ENCODE measurements around the gene DENND5A. TPM values are rescaled to one million over a fixed set of nuclear protein-coding genes. Genes with fewer than 3 reads are reported as not detected.
A peak's percentile ranks its signal among the peaks of the same experiment; 100 is the strongest.

The DENND5A gene
- total and polyA plus RNA-seq, 9 of the 15 experiments (the other 6 are each of a cell fraction or from before 2014, with no cell fraction given): 11.7 to 130 (median 46.3) TPM

DNA sequence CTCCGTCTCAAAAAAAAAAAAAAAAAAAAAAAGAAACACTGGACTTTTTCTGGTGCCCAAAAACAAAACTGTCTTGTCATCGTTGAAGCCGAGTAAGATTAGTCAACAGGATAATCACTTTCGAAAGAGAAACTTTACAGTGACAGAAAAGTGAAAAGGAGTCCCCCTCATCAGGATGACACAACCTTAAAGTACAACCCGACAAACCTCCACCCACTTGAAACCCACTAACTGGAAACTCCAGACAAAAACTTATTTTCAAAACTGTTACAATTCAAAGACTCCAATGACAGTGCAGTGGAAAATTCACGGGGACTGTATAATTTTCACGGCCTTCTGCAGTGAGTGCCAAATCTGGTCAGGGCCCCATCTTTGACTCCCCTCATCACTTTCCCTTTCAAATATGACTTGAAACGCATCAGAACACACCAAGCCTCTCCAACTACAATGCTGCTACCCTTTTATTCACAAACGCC is 1.3 kb downstream of the DENND5A start:
- FAIRE-seq: peak; percentile 52
- peak in 2 of 4 experiments; percentile 40 to 52 for DNase-seq (ENCODE audit: extremely low read depth in 1 of 4, low spot score in 3 of 4)
- CTCF ChIA-PET (ENCODE audit: low intra/inter-chr PET ratio): no interaction called here
- Histone ChIP-seq H3K79me2 (ENCODE audit: control insufficient read depth, insufficient read depth, low read length) (peaks cover 58% of the 10 kb centered on the region), H3K9me3 (replicated peaks; ENCODE audit: control insufficient read depth, insufficient read depth, low read depth, low read length) (no peaks in the 10 kb centered on the region), H3K9me1 (ENCODE audit: control insufficient read depth, insufficient read depth, low read length) (no peaks in the 10 kb centered on the region), H3K36me3 (ENCODE audit: control insufficient read depth, insufficient read depth, low read length) (no peaks in the 10 kb centered on the region), H3K27me3 (ENCODE audit: control insufficient read depth in 2 of 2, insufficient read depth in 2 of 2, low read length in 2 of 2) (no peaks in the 10 kb centered on the region), H3K27ac (ENCODE audit: extremely low read depth, low read depth, low read length) (peak overlapping the region; percentile 95), H3K4me3 (peak overlapping the region; percentile 93), H3K4me1 (replicated peaks in 1 of 2; ENCODE audit: control insufficient read depth in 2 of 2, insufficient read depth in 2 of 2, low read length in 2 of 2) (peaks cover 5 to 24% of the 10 kb centered on the region in 2 experiments; a peak in 4 of 5 replicates), H3K9ac (ENCODE audit: insufficient read depth in 1 of 2, low read depth in 2 of 2, low read length in 2 of 2) (peak overlapping the region in 1 of 2 experiments; percentile 91; a peak in 2 of 4 replicates), H3K4me2 (ENCODE audit: insufficient read depth, low read length) (peak overlapping the region; percentile 92), H2AFZ (ENCODE audit: low read depth, low read length) (peak overlapping the region; percentile 74; the same call in 1 of the 2 replicates), H4K20me1 (replicated peaks; ENCODE audit: control insufficient read depth, insufficient read depth, low read length) (peaks cover 13% of the 10 kb centered on the region)
- 0% methylated on average over 8 of the region's 9 CpGs for WGBS (ENCODE audit: insufficient coverage, low coverage, missing lambda C conversion rate)
- BruUV-seq (replicated peaks): TSS peak; percentile 79
- POLR2A ChIA-PET: interaction anchor here (0.5 to 2.8 kb wide), 6 partner anchors 10 to 340 kb away, joined by 4 to 12 read pairs (median 6); partner anchors contain the start of gene ZNF143
- in situ Hi-C loops (cut with MboI) (no loop called here), intact Hi-C loops (cut with micrococcal nuclease) (loop anchor here (2.0 to 5.0 kb wide), 2 partner anchors 19 to 57 kb away; no protein-coding TSS in a partner anchor)
- peak; percentile 30 for ATAC-seq
- TF ChIP-seq SMARCA4 (IDR thresholded peaks at IDR 0.05): peak; percentile 57; the same call in 1 of the 2 replicates
- no peak for TF ChIP-seq HMG20A (CRISPR knock-in tag; conservative IDR thresholded peaks at IDR 0.05)
- no peak for TF ChIP-seq MEF2A (IDR thresholded peaks at IDR 0.05; ENCODE audit: control insufficient read depth, low read depth, low read length)
- 0 out of 2 replicates have a peak, but pooled peaks have one; percentile 18 for TF ChIP-seq ATF7 (IDR thresholded peaks at IDR 0.05)
- peak; percentile 63; the same call in 1 of the 2 replicates for TF ChIP-seq DPF2 (IDR thresholded peaks at IDR 0.05)
- no peak for TF ChIP-seq ZNF589 (CRISPR knock-in tag; IDR thresholded peaks at IDR 0.05; ENCODE audit: low read depth)
- 0 out of 2 replicates have a peak, but pooled peaks have one; percentile 42 for TF ChIP-seq ATF3 (IDR thresholded peaks at IDR 0.05)
- no peak for TF ChIP-seq ATF3 (CRISPR knock-in tag; conservative IDR thresholded peaks at IDR 0.05)
- TF ChIP-seq NFE2 (IDR thresholded peaks at IDR 0.05; ENCODE audit: low read depth): peak; percentile 87
- peak; percentile 87 for TF ChIP-seq NFE2L1 (tag; IDR thresholded peaks at IDR 0.05; ENCODE audit: borderline replicate concordance, low read depth)
- TF ChIP-seq HDAC3 (IDR thresholded peaks at IDR 0.05; ENCODE audit: borderline replicate concordance, partially characterized antibody): peak; percentile 41
- TF ChIP-seq MAFK (IDR thresholded peaks at IDR 0.05; ENCODE audit: low read length): peak; percentile 73
- TF ChIP-seq ZNF316 (IDR thresholded peaks at IDR 0.05): peak; percentile 97
- TF ChIP-seq TRIM24 (IDR thresholded peaks at IDR 0.05): 0 out of 4 replicates have a peak, but pooled peaks of 1 of the 2 experiments have one; percentile 13
- TF ChIP-seq MAFG (tag; conservative IDR thresholded peaks at IDR 0.05): peak; percentile 97
- TF ChIP-seq ARID1B (IDR thresholded peaks at IDR 0.05): peak; percentile 37
- TF ChIP-seq ZNF707 (CRISPR knock-in tag; conservative IDR thresholded peaks at IDR 0.05): no peak
- TF ChIP-seq, protein P1, sequence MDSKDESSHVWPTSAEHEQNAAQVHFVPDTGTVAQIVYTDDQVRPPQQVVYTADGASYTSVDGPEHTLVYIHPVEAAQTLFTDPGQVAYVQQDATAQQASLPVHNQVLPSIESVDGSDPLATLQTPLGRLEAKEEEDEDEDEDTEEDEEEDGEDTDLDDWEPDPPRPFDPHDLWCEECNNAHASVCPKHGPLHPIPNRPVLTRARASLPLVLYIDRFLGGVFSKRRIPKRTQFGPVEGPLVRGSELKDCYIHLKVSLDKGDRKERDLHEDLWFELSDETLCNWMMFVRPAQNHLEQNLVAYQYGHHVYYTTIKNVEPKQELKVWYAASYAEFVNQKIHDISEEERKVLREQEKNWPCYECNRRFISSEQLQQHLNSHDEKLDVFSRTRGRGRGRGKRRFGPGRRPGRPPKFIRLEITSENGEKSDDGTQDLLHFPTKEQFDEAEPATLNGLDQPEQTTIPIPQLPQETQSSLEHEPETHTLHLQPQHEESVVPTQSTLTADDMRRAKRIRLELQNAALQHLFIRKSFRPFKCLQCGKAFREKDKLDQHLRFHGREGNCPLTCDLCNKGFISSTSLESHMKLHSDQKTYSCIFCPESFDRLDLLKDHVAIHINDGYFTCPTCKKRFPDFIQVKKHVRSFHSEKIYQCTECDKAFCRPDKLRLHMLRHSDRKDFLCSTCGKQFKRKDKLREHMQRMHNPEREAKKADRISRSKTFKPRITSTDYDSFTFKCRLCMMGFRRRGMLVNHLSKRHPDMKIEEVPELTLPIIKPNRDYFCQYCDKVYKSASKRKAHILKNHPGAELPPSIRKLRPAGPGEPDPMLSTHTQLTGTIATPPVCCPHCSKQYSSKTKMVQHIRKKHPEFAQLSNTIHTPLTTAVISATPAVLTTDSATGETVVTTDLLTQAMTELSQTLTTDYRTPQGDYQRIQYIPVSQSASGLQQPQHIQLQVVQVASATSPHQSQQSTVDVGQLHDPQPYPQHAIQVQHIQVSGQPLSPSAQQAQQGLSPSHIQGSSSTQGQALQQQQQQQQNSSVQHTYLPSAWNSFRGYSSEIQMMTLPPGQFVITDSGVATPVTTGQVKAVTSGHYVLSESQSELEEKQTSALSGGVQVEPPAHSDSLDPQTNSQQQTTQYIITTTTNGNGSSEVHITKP (IDR thresholded peaks at IDR 0.05; ENCODE audit: partially characterized antibody): peak; percentile 28
- TF ChIP-seq ZNF133 (CRISPR knock-in tag; IDR thresholded peaks at IDR 0.05): no peak
- TF ChIP-seq EP400 (IDR thresholded peaks at IDR 0.05): peak; percentile 25; the same call in 1 of the 2 replicates
- 0 out of 4 replicates have a peak, but pooled peaks of 1 of the 2 experiments have one; percentile 13 for TF ChIP-seq KDM1A (IDR thresholded peaks at IDR 0.05)
